OCI-LY1 (cell line): ENCODE data around the gene CDC73.

Experiments used
- H2AFZ ChIP-seq: fragments of 200-600 bp; sonication (generic), shearing (Covaris generic); 2 replicates; pipeline ENCODE4 v1.6.0; 2014; ENCODE audit warnings: antibody characterized with exemption, mild to moderate bottlenecking, low read length
- H3F3A ChIP-seq: fragments of 200-600 bp; sonication (generic), shearing (Covaris generic); 2 replicates; pipeline ENCODE4 v1.6.0; 2014; ENCODE audit warnings: mild to moderate bottlenecking, antibody characterized with exemption, low read length, moderate library complexity; ENCODE audit not compliant: insufficient read depth
- H3K27ac ChIP-seq: fragments of 200-600 bp; sonication (generic); 2 replicates; pipeline ENCODE4 v1.5.1; 2014; ENCODE audit warnings: low read length, mixed run types, mild to moderate bottlenecking, low read depth; ENCODE audit not compliant: poor library complexity, severe bottlenecking
- H3K27me3 ChIP-seq: fragments of 200-600 bp; sonication (generic); 2 replicates; pipeline ENCODE4 v1.6.0; 2014; ENCODE audit warnings: antibody characterized with exemption, mild to moderate bottlenecking, low read length, moderate library complexity; ENCODE audit not compliant: insufficient read depth
- H3K36me3 ChIP-seq: fragments of 200-600 bp; sonication (generic); 2 replicates; pipeline ENCODE4 v1.6.1; 2014; ENCODE audit warnings: mild to moderate bottlenecking, antibody characterized with exemption, low read length, moderate library complexity, mixed read lengths; ENCODE audit not compliant: insufficient read depth
- H3K4me1 ChIP-seq: fragments of 200-600 bp; sonication (generic); 2 replicates; pipeline ENCODE4 v1.5.1; 2014; ENCODE audit warnings: mild to moderate bottlenecking, low read length, moderate library complexity; ENCODE audit not compliant: insufficient read depth, severe bottlenecking
- H3K4me2 ChIP-seq: fragments of 200-600 bp; sonication (generic), shearing (Covaris generic); 2 replicates; pipeline ENCODE4 v1.6.1; 2014; ENCODE audit warnings: low read length
- H3K4me3 ChIP-seq: fragments of 200-600 bp; sonication (generic); 2 replicates; pipeline ENCODE4 v1.5.1; 2014; ENCODE audit warnings: low read length, low read depth, mild to moderate bottlenecking, mixed read lengths; ENCODE audit not compliant: poor library complexity, severe bottlenecking
- H3K79me2 ChIP-seq: fragments of 200-600 bp; shearing (Covaris generic); 2 replicates; pipeline ENCODE4 v1.6.1; 2016; ENCODE audit warnings: mixed run types, low read length, mixed read lengths; ENCODE audit not compliant: insufficient read depth
- H3K9ac ChIP-seq: fragments of 200-600 bp; sonication (generic), shearing (Covaris generic); 2 replicates; pipeline ENCODE4 v1.6.1; 2014; ENCODE audit warnings: mild to moderate bottlenecking, low read length, mixed read lengths
- H3K9me2 ChIP-seq: fragments of 200-600 bp; sonication (generic), shearing (Covaris generic); 2 replicates; pipeline ENCODE4 v1.6.1; 2014; ENCODE audit warnings: low read depth, mild to moderate bottlenecking, low read length, mixed read lengths
- H3K9me3 ChIP-seq: fragments of 200-600 bp; shearing (Covaris generic); 2 replicates; pipeline ENCODE4 v1.6.1; 2014; ENCODE audit warnings: low read length, mixed read lengths
- H4K20me1 ChIP-seq: fragments of 200-600 bp; sonication (generic), shearing (Covaris generic); 2 replicates; pipeline ENCODE4 v1.6.0; 2016; ENCODE audit warnings: mild to moderate bottlenecking, low read length; ENCODE audit not compliant: insufficient read depth
- CTCF ChIP-seq: fragments of 200-600 bp; sonication (generic), shearing (Covaris generic); IDR thresholded peaks from 2 replicates; pipeline ENCODE4 v1.5.1; 2017; ENCODE audit warnings: mild to moderate bottlenecking, antibody characterized with exemption, low read length, moderate library complexity, mixed read lengths
- EZH2 ChIP-seq: fragments of 200-600 bp; sonication (generic), shearing (Covaris generic); IDR thresholded peaks from 2 replicates; pipeline ENCODE4 v1.8.0; 2017; ENCODE audit warnings: borderline replicate concordance, mixed run types, mild to moderate bottlenecking, antibody characterized with exemption, low read length, moderate library complexity, mixed read lengths

Gene CDC73

GRCh38 chr1:193199940-193200339 is 78.1 kb downstream of the CDC73 start:
- Histone ChIP-seq H3K27ac (no peak overlapping the region), H3K9me3 (peaks cover 2% of the 10 kb centered on the region; the same call in 1 of the 2 replicates), H3K79me2 (no peaks in the 10 kb centered on the region; the same call in 1 of the 2 replicates), H3F3A (no peaks in the 10 kb centered on the region), H4K20me1 (no peaks in the 10 kb centered on the region), H2AFZ (no peak overlapping the region), H3K9ac (no peak overlapping the region), H3K4me2 (no peak overlapping the region), H3K4me1 (no peaks in the 10 kb centered on the region), H3K36me3 (peaks cover 12% of the 10 kb centered on the region), H3K27me3 (no peaks in the 10 kb centered on the region), H3K9me2 (no peaks in the 10 kb centered on the region), H3K4me3 (no peak overlapping the region)
- TF ChIP-seq EZH2 (no peak), CTCF (no peak)

GRCh38 chr1:193201021-193201420 is 79.2 kb downstream of the CDC73 start:
- H4K20me1 ChIP-seq = no peaks in the 10 kb centered on the region

GRCh38 chr1:193210996-193211395 is 89.2 kb downstream of the CDC73 start:
- no peaks in the 10 kb centered on the region for H3K79me2 ChIP-seq
- no peaks in the 10 kb centered on the region for H3F3A ChIP-seq
- TF ChIP-seq CTCF (no peak), EZH2 (no peak)
- no peak overlapping the region for H2AFZ ChIP-seq
- H3K36me3 ChIP-seq = peaks cover 74% of the 10 kb centered on the region
- no peak overlapping the region for H3K4me2 ChIP-seq
- no peak overlapping the region for H3K27ac ChIP-seq
- no peak overlapping the region for H3K4me3 ChIP-seq
- no peak overlapping the region for H3K9ac ChIP-seq
- peaks cover 4% of the 10 kb centered on the region; the same call in 1 of the 2 replicates for H3K9me3 ChIP-seq
- no peaks in the 10 kb centered on the region for H3K27me3 ChIP-seq
- no peaks in the 10 kb centered on the region for H3K4me1 ChIP-seq
- no peaks in the 10 kb centered on the region for H3K9me2 ChIP-seq
- no peaks in the 10 kb centered on the region for H4K20me1 ChIP-seq

More at GRCh38 chr1:193201021-193201420, 79.2 kb downstream of the CDC73 start:
- H3K9me2 ChIP-seq = no peaks in the 10 kb centered on the region
- no peak overlapping the region for H3K4me2 ChIP-seq
- H3K4me1 ChIP-seq = no peaks in the 10 kb centered on the region
- H3F3A ChIP-seq = no peaks in the 10 kb centered on the region
- H3K79me2 ChIP-seq = no peaks in the 10 kb centered on the region; the same call in 1 of the 2 replicates
- no peak for TF ChIP-seq CTCF
- TF ChIP-seq EZH2 = no peak
- H3K36me3 ChIP-seq = peaks cover 18% of the 10 kb centered on the region
- H3K9me3 ChIP-seq = no peaks in the 10 kb centered on the region
- no peak overlapping the region for H2AFZ ChIP-seq
- H3K27me3 ChIP-seq = no peaks in the 10 kb centered on the region
- no peak overlapping the region for H3K9ac ChIP-seq
- H3K4me3 ChIP-seq = no peak overlapping the region
- H3K27ac ChIP-seq = no peak overlapping the region
